Ramos (cell line): ENCODE measurements around the gene FHIP1A.

Experiments
- in situ Hi-C: fragments of 300-500 bp; cut with MboI; formaldehyde crosslinking; loops from one replicate; pipeline ENCODE4 v1.14.3; 2022; ENCODE audit warnings: low sequenced_read_pairs; ENCODE audit not compliant: unreplicated experiment

The FHIP1A gene

DNA sequence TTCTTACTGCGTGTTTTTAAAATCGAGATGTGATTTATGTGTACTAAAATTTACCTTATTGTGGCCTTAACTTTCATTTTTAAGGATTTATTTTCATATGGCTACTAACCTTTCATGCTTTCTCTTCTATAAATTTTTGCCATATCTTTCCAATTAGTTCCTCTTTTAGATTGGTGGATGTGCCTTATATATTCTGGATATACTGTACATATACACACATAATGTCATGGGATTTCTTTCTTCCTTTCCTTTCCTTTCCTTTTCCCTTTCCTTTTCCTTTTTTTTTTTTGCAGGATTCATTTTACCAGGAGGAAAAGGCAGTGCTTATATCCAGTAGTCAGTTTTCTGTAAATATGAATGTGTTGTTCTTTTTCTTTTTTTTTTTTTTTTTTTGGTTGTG lies 37.2 kb downstream of the FHIP1A start:
- in situ Hi-C loops: no loop called here

DNA sequence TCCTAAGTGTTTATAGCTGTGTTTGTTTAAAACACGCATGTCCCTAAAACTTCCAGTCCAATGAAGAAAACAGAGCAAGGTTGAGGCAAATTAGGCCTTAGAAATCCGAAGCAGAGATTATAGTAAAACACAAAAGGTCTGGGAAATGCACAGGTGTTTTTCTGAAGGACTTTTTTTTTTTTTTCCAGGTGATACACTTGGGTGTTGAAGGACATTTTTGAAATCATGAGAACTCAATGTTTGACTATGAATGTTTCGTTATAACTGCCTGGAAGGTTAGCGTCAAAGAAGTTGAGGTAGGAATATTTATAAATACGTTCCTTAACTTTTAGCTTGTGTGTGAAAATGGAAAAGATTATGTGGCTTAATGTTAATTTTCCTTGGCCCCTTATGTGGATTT lies 45.5 kb downstream of the FHIP1A start:
- in situ Hi-C loops: no loop called here

DNA sequence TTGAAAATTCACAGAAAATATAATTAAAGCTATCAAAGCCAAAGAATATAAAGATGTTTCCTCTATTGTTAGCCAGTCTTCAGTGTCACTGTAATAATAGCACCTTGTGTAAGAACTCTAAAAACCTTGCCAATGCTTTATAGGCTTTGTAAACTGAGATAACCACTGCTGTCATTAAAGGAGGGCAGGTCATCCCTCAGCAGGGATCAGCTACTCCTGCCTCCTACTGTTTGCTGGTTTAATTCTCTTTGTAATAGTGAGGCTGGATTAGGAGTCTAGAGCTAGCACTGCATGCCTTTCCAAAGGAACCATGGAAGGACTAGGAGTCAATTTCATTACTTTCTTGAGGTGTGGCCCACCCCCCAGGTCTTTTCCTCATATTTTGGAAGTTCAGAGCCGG lies 46.2 kb downstream of the FHIP1A start:
- in situ Hi-C loops: no loop called here

DNA sequence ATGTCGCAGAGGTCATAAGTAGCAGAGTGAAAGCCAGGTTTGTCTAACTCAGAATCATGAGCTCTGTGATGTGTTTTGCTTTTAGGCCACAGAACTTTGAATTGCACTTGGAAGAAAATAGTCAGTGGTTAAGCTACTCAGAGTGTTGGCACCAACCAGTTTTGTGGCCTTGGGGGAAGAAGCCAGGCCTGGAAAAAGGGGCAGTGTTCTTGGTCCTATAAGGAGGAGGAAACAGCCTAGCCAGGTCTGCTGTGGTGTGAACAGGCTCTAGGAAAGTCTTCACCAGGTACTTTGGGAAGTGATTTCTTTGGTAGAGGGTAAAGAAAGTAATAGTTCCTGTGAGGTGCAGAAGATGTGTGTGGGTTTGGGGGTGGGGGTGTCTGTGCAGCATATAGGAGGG lies 49.2 kb downstream of the FHIP1A start:
- in situ Hi-C loops: no loop called here
